KG1 (cell line): ENCODE data around the gene MATR3.
"Not testable (repeated sequence)": the region's sequence is repeated elsewhere in the genome, so short reads cannot be mapped to it uniquely, and the experiment has no call there.

Experiments used
- DNase-seq: peaks from one replicate; lab custom pipeline; 2025; lab: John Stamatoyannopoulos, UW

Gene MATR3

DNA sequence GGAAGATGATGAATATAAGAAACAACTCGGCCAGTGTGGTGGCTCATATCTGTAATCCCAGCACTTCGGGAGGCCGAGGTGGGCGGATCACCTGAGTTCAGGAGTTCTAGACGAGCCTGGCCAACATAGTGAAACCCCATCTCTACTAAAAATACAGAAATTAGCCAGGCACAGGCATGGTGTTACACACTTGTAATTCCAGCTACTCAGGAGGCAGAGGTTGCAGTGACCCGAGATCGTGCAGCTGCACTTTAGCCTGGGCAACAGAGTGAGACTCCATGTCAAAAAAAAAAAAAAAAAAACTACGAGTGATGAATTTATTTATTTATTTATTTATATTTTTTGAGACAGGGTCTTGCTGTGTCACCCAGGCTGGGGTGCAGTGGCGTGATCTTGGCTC lies 54.3 kb downstream of the MATR3 start:
- not testable (repeated sequence) for DNase-seq

DNA sequence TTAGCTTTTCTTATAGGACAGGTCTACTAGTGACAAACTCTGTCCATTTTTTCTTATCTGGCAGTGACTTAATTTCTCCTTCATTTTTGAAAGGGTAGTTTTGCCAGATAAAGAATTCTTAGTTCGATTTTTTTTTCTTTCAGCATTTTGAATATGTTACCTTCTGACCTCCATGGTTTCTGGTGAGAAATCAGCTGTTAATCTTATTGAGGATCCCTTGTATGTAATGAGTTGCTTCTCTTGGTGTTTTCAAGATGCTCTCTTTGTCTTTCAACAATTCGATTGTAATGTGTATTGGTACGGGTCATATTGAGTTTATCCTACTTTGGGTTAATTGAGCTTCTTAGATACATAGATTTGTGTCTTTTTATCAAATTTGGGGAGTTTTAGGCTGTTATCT lies 60.6 kb downstream of the MATR3 start:
- DNase-seq: no peak

DNA sequence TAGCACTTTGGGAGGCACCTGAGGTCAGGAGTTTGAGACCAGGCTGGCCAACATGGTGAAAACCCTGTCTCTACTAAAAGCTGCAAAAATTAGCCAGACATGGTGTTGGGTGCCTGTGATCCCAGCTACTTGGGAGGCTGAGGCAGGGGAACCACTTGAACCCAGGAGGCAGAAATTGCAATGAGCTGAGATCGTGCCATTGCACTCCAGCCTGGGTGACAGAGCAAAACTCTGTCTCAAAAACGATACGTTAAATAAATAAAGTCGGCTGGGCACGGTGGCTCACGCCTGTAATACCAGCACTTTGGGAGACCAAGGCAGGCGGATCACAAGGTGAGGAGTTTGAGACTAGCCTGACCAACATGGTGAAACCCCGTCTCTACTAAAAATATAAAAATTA lies 62.4 kb downstream of the MATR3 start:
- not testable (repeated sequence) for DNase-seq

DNA sequence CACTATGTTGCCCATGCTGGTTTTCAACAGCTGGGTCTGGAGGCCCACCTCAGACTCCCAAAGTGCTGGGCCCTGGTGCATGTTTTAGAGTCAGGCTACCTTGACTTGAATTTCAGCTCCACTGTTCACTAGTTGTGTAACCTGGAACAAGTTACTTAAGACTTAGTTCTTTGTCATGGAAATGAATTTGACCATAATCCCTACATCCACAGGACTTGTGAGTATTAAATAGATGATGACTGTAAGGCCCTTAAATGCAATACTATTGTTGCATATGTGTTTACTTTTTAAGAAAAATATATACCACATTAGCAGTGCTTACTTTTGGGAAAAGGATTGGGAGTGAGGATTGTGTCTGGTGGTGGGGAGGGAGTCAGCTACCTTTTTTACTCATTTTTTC lies 64.5 kb downstream of the MATR3 start:
- DNase-seq: no peak

DNA sequence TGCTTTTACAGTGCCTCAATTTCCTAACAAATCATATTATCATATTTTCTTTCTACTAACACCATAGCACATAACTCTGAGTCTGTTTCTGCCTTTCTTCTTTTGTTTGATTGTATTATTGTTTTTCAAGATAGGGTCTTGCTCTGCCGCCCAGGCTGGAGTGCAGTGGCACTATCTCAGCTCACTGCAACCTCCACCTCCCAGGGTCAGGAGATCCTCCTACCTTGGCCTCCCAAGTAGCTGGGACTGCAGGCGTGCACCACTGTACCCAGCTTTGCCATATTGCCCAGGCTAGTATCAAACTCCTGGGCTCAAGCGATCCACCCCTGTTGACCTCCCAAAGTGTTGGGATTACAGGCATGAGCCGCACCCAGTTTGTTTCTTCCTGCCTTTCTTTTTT lies 66.8 kb downstream of the MATR3 start:
- no peak for DNase-seq

DNA sequence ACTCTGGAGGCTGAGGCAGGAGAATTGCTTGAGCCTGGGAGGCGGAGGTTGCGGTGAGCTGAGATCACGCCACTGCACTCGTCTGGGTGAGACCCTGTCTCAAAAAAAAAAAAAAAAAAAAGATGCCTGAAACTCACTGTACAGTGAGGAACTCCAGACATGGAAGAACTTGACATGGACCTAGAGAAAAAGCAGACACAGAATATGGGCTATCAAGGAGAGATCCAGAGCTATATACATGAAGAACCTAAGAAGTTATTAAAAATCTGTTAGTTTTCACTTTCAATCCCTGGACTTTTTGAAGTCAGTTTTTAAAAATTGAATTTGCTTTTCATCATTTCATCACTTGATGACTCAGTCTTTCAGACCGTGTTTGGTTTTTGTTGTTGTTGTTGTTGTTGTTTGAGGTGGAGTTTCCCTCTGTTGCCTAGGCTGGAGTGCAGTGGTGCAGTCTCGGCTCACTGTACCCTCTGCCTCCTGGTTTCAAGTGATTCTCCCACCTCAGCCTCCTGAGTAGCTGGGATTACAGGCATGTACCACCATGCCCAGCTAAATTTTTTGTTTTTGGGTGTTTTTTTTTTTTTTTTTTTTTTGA lies 68.4 kb downstream of the MATR3 start:
- DNase-seq: no peak

DNA sequence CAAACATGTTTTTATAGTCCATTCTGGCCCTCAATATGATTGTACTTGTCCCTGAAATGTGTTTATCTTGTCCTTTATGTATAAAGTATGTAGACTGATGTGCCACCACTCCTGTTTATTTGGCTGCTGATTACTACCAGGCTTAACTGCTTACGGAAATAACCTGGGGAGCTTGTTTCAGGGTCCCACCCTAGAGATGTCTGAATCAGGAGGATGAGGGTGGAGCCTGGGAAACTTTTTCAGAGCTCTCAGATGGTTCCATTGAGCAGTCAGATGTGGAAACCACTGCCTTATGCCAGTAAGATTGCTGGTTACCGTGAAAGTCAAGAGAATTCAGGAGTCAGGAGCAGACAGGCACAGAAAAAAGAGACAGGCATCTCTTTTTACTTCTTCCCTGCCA lies 70.4 kb downstream of the MATR3 start:
- DNase-seq: no peak

DNA sequence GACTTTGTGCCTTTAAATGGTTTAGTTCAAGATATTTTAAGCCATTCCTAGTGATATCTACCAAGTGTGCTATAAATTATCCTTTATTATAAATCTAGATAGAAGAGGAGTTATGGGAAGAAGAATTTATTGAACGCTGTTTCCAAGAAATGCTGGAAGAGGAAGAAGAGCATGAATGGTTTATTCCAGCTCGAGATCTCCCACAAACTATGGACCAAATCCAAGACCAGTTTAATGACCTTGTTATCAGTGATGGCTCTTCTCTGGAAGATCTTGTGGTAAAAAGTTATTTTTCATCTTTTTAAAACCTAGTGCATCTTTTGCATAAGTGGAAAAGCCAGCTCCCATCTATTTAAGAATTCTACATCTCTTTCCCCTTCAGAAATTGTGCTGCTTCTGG lies 70.9 kb downstream of the MATR3 start:
- no peak for DNase-seq

DNA sequence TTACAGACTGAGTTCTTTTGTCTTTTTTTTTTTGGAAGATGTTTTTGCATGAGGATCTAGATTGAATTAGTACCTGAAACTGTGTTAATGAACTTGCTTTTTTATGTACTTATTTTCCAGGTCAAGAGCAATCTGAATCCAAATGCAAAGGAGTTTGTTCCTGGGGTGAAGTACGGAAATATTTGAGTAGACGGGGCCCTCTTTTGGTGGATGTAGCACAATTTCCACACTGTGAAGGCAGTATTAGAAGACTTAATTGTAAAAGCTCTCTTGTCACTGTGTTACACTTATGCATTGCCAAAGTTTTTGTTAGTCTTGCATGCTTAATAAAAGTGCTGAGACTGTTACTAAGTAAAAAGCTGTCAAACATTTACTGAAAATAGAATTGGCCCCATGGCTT lies 75.1 kb downstream of the MATR3 start:
- DNase-seq: no peak

DNA sequence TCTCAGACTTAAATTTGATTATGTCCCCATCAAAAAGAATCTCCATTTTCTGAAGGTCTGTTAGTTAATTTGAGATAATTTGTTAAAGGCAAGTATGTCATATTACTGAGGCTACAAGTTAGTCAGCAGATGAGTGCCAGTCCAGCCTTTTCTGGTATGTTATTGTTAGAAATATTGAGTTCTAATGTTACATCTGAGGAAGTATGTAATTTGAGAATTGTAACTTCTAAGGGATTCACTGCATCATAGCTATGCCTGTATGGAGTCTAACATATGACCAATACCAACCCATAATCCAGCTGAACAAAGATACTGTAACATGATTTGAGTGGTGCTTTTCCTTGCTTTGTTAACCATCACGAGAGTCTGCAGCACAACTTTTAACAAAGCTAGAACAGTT lies 75.6 kb downstream of the MATR3 start:
- DNase-seq: no peak

DNA sequence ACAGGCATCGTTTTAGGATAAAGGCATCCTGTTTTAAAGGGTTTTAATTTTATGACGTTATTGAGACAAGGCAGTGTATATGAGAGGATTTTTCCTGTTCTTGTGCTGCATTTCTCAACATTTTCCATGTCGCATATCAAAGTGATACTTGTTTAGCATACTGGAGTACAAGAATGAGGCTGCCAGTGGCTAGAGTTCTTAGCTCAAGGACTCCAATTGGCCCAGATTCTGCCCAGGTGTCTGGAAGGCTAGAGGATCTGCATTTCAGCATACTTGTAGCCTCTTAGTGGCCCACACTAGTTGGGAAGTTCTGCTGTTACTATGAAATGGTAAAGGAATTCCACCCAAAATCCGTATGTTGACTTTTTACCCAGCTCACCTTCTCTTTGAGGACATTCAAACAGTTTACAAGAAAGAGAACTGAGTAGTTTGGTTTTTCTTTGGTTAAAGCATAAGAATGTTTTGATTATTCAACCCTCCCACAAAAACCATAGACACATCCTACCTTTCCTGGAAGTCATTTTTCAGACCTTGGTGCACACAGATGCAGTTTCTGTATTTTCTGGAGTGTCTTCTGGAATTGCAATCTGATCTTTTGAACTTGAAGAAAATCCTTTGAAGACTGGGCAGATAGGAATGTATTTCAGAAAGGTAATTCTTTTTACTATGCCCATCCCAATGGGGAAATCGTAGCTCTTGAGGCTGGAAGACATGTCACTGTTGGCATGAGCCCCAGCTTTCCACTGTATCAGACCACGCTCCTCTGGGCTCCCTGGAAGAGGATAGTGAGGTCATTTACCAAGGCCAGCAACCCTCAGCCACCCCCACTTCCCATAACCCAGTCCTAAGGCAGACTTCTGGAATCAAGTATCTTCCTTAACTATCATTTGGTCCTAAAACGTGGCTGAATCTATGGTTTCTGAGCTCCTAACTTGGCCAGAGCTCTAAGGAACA lies 78.2 kb downstream of the MATR3 start:
- DNase-seq: no peak

DNA sequence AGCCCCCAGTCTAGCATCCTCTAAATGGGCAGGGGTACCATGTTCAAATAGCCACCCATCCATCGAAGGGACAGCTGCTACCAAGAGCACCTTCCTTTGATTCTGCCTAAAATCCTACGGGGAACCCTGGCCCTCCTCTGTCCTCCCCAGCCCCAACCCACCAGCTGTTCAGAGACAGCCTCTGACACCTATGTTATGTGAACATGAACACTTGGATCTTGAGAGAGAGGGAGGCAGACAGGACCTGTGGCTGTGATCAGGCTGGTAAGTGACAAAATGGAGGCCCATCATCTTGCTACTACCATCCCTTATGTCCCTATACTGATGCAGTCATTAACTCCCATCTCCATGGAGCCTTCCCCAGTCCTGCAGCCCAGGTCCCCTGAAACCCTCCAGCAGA lies 81.4 kb downstream of the MATR3 start:
- DNase-seq: no peak

DNA sequence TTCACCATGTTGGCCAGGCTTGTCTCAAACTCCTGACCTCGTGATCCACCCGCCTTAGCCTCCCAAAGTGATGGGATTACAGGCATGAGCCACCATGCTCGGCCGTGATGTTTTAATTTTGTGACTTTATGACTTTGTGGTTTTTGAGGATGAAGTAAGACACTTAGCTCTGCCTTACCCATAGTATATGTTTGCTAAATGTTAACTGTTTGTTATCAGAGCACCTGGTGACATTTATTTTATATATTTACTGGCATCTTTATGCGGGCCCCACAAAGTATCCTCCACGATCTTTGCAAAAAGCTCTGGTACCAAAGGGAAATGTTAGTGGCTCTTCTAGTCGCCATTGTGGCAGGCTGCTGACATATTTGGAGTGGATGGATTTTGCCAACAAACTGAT lies 82.8 kb downstream of the MATR3 start:
- DNase-seq: no peak

DNA sequence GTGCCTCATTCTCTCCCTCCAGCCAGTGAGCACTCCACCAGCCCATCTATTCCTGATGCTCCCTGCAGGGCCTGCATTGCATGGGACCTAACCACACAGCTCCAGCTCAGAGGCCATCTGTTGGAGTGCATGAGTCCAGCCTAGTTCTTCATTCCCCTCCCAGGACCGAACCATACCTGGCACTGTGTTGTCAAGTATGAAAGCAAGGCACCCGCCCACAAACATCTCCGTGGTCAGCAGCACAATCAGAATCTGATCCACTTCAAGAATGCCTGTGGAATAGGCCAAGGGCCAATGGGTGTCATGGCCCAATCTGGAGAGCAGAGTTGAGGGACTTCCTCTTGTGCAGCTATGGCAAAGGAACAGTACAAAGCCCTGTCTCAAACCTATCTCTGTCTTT lies 83.7 kb downstream of the MATR3 start:
- DNase-seq: no peak

DNA sequence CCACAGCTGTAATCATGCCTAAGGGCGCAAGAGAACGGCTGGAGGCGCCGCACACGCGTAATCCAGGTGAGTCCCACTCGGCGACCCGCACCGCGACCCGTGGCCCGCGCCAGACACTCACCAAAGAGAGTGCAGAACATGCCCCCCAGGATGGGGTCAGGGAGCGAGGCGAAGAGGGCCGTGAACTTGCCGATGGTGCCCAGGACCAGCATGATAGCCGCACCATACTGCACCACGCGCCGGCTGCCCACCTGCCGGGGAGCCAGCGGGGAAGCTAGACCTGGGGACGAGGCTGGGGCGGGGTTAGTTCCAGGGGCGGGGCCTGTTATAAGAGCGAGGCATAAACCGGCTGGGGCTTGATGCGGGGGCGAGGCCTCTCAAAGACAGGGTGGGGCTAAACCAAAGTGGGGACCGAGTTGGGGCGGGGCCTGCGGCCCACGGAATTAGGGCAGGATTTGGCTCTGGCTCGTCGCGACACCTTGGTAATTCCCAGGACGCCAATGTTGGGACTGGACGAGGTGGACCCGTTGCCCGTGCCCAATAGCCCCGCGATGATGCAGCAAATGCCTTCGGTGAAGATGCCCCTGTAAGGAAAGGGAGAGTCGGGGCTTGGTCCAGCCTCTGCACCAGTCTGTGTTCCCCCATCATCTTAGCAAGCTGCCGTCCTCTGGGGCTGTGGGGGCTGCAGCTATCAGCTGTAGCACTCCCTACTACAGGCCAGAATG lies 84.7 kb downstream of the MATR3 start:
- no peak for DNase-seq

DNA sequence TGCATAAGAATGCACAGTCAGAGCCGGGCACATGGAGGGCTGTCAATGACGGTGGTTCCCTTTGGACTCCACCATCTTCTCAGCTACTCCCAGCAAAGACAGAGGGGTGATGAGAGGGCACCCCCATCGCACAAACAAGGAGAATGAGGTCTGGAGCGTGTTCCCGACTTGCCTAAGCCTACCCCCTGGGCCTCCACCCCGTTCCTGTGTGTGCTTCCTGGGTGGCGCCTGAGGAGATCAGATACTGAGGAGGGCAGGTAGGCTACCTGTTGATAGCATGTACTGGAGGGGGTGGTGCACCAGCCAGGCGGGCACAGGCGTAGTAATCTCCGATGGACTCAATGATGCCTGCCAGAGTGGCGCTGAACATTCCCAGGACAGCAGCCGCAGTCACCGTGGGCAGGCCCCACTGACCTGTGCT lies 85.4 kb downstream of the MATR3 start:
- DNase-seq: no peak

DNA sequence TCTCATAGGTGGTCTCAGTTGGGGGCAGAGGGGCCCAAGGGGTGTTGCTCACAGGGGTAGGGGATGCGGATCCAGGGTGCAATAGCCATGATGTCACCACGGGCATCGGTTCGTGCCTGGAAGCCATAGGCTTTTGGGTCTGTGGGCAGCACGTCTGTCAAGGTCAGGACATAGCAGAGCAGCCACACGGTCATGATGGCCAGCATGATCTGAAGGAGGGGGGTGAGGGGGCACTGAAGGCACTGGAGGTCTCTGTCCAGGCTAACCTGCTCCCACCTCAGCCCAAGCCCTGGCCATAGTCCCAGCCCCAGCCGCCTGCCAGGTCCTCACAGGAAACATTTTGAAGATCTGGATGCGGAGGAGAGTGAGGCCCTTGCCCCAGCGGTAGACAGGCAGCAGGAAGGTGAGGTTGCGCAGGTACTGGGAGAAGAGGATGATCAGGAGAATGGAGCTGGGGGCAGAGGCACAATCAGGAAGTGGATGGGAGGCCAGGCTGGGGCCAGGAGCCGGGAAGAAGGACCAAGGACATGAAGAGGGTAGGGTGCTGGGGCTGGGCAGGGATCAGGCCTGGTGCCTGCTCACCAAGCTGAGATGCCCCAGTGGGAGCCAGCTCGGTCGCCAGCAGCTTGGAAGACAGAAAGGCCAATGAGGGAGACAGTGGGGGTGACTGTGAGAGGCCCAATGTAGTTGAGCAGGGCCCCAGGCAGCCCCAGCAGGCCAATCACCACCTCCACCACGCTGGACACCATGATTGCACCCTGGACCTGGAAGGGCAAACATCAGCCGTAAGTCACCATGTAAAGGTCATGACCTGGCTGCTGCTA lies 86.3 kb downstream of the MATR3 start:
- no peak for DNase-seq
